Stimulated activated CD8-positive, alpha-beta memory T cell treated with anti-CD3 and anti-CD28 coated beads, Interleukin-4, amount 100 ng/mL, for 4 hours (primary cell): ENCODE measurements around the gene GPD2.
"Not testable (repeated sequence)": the region's sequence is repeated elsewhere in the genome, so short reads cannot be mapped to it uniquely, and the experiment has no call there.

Experiments used
- DNase-seq, 2 donors: peaks; one replicate each; pipeline ENCODE4 v3.0.0-alpha.2; 2020; ENCODE audit warnings: low read depth in 2 of 2, low spot score in 1 of 2

The GPD2 gene

GRCh38 chr2:156585457-156585856, 149.3 kb downstream of the GPD2 start:
- DNase-seq, result no peak

GRCh38 chr2:156586621-156587020, 150.4 kb downstream of the GPD2 start:
- no peak for DNase-seq

DNA sequence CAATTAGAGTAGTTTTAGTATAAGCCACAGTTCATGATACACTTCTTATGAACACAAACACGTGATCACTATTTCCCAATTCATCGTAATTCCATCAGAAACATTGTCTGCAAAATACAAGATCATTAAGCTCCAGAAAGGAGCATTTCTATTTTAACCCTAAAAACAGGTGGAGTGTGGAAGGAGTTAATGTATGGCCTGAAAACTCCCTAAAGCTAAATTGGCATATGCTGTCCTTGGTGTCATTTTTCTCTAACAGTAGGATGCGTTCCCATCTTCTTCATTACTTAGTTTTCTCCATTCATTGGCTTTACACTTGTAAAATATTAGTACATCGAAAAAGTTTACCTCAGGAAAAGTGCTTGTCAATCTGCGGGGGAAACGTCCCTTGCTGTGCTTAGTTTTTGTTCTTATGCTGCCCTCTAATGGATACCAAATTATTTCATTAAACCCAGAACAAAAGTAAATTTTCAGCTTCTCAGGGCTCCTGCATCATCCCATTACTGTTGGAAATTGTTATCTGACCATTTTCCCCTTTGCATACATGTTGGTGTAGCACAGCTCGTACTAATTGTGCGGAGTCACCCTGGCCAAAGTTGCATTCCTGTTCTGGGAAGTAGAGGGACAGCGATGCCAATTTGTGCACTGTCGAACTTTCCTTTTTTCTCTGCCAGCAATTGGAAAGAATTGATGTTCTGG, 153.4 kb downstream of the GPD2 start:
- DNase-seq, result no peak

DNA sequence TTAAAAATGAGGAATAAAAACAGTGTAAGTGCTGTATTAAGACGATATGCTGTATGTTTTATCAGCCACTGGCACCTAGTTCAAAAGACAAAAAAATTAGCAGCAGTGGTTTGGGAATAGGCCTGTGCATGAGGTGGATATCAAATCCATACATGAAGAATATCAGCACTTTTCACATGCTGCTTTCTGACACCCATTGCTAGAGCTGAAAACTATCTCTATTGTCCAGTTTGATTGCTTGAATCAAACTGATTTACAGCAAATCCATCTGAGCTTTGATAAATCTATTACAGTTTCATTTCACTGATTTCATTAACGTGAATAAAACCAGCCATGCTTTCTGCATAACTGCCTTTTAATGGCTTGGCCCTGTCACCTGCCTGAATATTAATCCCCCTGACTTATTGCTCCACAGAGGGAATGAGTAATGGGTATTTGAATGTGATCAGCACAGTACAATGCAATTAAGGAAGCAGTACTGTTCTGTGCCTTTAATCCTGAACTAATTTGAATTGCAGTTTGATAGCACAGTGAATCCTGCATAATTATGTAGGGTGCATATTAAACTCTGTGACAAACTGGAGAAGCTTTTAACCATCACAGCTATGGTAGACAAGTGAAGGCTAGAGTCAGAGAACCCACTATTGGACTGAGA, 154.0 kb downstream of the GPD2 start:
- DNase-seq, result no peak

DNA sequence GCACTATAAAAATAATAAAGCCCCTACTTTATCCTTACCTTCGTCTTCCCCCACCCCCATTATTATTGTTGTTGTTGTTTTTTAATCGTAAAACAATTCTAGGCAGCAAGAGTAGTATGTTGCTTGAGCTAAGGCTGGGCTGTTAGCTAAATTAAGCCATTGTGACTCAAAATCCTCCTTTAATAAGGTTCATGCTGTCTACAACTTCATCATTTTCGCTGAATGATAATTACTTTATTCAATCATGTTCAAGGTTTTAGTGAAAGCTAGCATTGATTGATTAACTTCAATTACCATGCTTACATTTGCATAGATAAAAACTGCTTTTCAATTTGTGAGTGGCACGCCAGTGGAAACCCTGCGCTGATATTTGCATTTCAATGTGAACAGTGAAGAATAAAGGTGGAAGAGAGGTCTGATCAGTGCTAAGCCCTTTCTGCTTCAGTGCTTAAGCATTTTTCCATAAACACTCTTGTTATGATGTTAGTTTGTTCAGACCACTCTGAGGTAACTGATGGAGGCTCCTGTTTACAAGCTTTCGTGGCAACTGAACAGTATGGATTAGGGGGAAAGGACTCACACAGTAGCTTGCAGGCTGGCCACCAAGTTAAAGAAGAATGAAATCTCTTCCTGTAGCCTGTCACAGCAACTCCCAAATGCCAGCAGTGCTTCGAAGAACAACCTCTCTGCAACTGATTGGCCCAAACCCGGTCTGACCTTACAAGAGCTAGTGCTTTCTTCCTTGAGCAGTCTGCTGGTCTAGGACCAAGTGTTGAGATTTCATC, 156.8 kb downstream of the GPD2 start:
- no peak for DNase-seq

- DNase-seq, result no peak
These were observed 157.4 kb downstream of the GPD2 start for GRCh38 chr2:156593594-156593921.

GRCh38 chr2:156598563-156598962, 162.4 kb downstream of the GPD2 start:
- no peak for DNase-seq

DNA sequence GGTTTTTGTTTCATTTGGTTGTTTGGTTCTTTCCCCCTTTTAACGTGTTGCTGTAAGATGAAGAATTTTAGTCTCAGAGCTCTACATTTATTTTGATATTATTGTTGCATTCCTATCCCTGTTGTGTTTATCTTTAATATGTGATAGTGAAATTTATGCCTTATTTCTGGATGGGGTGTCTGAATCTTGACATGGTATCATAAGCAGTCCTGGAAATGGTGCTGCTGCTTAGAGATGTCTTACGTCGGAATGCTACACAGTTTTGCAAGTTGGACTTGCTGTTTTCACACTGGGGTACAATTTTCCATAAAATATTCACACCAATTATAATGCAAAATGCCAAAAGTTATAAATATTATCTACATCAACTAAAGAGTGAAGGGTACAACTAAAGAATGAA, 164.0 kb downstream of the GPD2 start:
- no peak for DNase-seq

- DNase-seq, result no peak
These were observed 165.8 kb downstream of the GPD2 start for GRCh38 chr2:156601855-156602551.

DNA sequence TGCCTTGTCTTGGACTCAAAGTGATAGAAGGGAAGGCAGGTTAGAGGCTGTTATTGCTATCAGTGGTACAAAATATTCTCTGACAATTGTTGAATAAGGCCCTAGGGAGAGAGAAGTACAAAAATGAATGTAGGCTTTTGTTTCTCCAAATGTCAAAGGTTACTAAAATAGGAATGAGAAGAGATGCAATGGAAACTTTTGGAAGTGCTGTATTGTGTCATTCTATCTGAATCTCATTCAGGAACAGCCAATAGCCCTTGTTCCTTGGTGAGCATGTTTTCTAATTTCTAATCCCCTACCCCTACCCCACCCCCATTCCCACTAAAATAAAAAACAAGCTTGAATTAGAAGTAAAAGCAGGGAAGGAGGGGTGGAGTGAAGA, 166.4 kb downstream of the GPD2 start:
- no peak for DNase-seq

DNA sequence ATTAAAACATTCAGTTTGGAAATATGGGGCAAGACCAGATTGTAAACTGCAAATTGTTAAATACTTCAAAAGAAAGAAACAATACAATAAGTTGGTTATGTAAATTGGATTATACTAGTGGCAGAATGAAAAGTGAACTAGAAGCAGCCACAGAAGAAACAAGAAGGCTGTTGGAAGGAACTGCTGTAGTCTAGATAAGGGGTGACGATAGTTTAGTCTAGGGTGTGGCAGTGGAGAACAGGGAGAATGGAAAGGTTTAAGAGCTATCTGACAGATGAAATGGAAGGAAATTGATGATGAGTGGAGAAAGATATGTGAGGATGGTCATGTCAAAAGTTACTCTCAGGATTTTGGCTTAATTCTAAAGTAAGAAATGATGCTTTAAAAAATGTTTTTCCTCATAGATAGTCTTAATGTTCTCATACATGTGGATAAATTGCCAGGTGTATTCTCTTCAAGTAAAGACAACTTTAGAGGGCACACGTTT, 179.7 kb downstream of the GPD2 start:
- no peak for DNase-seq

- not testable (repeated sequence) for DNase-seq
These were observed 181.9 kb downstream of the GPD2 start for GRCh38 chr2:156618071-156618470.

- DNase-seq, result no peak
These were observed 182.9 kb downstream of the GPD2 start for GRCh38 chr2:156619021-156619539.

DNA sequence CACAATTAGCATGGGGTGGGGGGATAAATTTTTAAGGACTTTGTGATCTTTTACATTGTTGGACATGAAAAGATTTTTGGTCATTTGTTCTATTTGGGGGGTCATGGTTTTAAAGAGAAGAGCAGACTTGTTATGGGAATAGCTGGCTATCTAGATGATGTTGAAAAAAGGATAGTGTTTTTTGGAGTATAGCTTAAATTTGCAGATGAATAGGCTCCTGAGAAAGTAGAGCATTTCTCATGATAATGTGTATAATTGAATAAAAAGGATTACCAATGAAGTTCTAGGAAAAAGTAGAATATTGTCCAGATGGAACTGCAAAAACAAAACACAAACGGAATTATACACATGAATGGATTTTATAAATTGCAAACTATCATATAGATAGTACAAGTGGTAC, 186.3 kb downstream of the GPD2 start:
- DNase-seq, result no peak

DNA sequence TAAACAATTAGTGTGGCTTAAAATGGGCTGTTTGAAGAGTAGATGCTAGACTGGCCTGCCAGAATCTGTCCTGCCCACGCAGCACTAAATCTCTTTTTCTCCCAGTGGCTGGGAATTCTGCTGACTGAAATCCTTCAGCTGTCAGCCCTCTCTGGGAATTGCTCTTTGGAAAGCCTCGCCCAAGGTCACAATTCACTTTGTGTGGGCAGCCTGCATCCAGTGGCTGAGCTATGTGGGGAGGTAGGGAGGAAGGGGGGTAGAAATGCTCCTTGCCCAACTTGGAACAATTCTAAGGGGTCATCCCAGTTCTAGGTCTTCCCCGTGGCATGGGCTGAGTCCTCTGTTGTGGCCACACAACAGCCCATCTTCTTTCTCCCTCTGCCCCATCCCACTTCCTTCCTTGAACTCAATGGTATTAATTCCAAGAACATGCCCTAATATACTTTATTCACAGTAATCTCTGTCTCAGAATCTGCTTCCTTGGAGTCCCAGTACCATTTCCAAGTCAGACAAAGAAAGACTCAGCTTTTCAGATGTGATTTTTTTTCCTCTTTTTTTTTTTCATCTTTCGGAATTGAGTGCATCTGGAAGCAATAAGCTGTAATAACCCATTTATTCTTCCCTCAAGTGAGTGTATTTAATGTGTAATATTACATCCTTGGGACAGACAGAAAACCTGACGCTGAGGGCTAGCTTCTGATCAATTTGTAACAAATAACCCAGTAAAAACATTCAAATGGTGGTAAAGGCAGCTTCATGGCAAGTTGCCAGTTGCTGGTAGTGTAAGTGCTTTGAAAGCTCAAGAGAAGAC, 189.4 kb downstream of the GPD2 start:
- no peak for DNase-seq

DNA sequence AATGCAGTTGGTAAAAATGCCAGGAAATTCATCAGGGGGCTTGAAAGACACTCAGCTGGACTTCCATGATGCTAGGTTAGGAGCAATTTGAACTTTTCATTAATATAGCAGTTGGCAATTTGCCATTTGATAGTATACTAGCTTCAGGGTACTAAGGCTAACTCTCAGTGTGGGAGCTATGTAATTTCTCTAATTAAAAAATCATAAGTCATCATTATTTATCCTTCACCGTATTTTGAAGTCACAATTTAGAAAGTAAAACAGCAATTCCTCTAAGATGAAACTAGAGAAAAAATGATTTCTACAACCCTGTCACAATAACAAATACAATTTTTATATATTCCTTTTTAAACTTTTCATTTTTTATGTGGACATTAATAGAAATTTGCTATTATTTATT, 190.8 kb downstream of the GPD2 start:
- no peak for DNase-seq

DNA sequence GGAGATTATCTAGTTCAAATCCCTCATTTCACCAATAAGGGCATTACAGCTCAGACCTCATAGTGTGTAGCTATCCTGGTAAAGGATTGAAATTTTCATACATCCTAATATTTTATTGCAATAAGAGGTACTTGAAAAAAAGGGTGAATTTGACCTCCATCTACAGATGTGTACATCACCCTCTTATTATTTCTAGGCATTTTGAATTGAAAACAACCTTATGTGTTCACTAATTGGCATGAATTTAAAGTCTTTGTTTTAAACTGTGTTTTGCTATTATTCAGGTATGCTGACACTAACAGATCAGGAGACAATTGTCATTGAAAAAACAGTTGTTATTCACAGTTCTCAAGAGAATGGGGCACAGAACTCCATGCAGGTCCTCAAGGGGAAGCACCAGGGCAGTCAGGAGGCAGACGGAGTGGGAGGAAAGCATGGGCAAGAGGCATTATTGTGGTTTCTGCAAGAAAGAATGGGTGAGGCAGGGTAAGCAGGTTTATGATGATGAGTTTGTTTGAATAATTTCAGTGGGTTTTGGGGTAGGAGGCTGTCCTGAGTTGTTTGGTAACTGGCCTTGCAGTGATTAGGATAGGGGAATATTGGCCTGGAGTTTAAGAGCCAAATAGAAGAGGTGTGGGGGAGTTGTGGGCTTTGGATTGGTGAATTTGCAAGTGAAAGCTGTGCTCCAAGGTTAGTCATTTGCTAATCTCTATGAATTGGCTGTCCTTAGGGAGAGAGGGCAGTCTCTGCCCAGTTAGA, 194.6 kb downstream of the GPD2 start:
- no peak for DNase-seq

GRCh38 chr2:156635646-156636045, 199.5 kb downstream of the GPD2 start:
- DNase-seq, result no peak
